Upper lobe of left lung (tissue), 6 donors: ENCODE measurements around the gene NUTM2G. TPM values are rescaled to one million over a fixed set of nuclear protein-coding genes. Genes with fewer than 3 reads are reported as not detected.
"Not testable (repeated sequence)": the region's sequence is repeated elsewhere in the genome, so short reads cannot be mapped to it uniquely, and the experiment has no call there.

Source experiments
- ATAC-seq, 2 donors: fragments of 200-7000 bp; cut with Tn5 transposase; one replicate each; pipeline ENCODE4 v1.9.1; 2022; ENCODE audit warnings: mild to moderate bottlenecking in 2 of 2, moderate library complexity in 2 of 2; ENCODE audit not compliant: low FRiP score in 2 of 2
- DNase-seq, 2 donors: peaks; one replicate each; pipeline ENCODE4 v3.0.0-alpha.2; 2019 to 2020
- H3K27ac ChIP-seq, 4 donors: fragments of 200-600 bp; sonication (generic); one replicate each; pipeline ENCODE4 v1.5.1; 2016 to 2019
- H3K27me3 ChIP-seq, 4 donors: fragments of 200-600 bp; sonication (generic); one replicate each; pipeline ENCODE4 v1.5.1; 2017 to 2019
- H3K36me3 ChIP-seq, 4 donors: fragments of 200-600 bp; sonication (generic); one replicate each; pipeline ENCODE4 v1.5.1; 2016 to 2019
- H3K4me1 ChIP-seq, 4 donors: fragments of 200-600 bp; sonication (generic); one replicate each; pipeline ENCODE4 v1.5.1; 2018 to 2019
- H3K4me3 ChIP-seq, 4 donors: fragments of 200-600 bp; sonication (generic); one replicate each; pipeline ENCODE4 v1.5.1; 2017 to 2019; ENCODE audit warnings: mild to moderate bottlenecking in 2 of 4, moderate library complexity in 1 of 4
- H3K9me3 ChIP-seq, 4 donors: fragments of 200-600 bp; sonication (generic); one replicate each; pipeline ENCODE4 v1.5.1; 2018 to 2019
- EP300 ChIP-seq, 4 donors: sonication (generic); formaldehyde crosslinking; IDR thresholded peaks; one replicate each; pipeline ENCODE4 v1.5.1; 2017; ENCODE audit warnings: antibody characterized with exemption in 4 of 4, control low read depth in 2 of 4
- POLR2A ChIP-seq, 4 donors: fragments of 450-650 bp; IDR thresholded peaks; one replicate each; pipeline ENCODE4 v1.5.1; 2016 to 2017; ENCODE audit warnings: antibody characterized with exemption in 4 of 4, mild to moderate bottlenecking in 2 of 4
- POLR2AphosphoS5 ChIP-seq, 2 donors: sonication (generic); formaldehyde crosslinking; IDR thresholded peaks; one replicate each; pipeline ENCODE4 v1.5.1; 2017; ENCODE audit warnings: antibody characterized with exemption in 2 of 2
- WGBS, 2 donors: methylation state at CpG; one replicate each; pipeline ENCODE4 v1.1.5; 2017 to 2018; 5-methylcytosine and 5-hydroxymethylcytosine counted together
- total RNA-seq, 6 donors: library from RNA; depleted of rRNA in 4 of 6; stranded (reverse); fragments of >200 nt in 4 of 6; gene quantifications; one replicate each; pipeline versions ENCODE4 v1.1.0 to v1.2.1, GENCODE V29; 2016 to 2021
- TF ChIP-seq, protein P1 (sequence below), 6 experiments: fragments of 450-650 bp in 4 of 6; fragments of 200-600 bp in 2 of 6; sonication (generic) in 2 of 6; IDR thresholded peaks; one replicate each; pipeline ENCODE4 v1.5.1; 2016 to 2019; ENCODE audit warnings: antibody characterized with exemption in 6 of 6
- donor health status: DM: no; HTN: no; CAD: no; lungs with moderate emphysema.
- donor health status: DM: no; HTN: yes; CAD: no; lungs with severe emphysema.

Gene NUTM2G, protein sequence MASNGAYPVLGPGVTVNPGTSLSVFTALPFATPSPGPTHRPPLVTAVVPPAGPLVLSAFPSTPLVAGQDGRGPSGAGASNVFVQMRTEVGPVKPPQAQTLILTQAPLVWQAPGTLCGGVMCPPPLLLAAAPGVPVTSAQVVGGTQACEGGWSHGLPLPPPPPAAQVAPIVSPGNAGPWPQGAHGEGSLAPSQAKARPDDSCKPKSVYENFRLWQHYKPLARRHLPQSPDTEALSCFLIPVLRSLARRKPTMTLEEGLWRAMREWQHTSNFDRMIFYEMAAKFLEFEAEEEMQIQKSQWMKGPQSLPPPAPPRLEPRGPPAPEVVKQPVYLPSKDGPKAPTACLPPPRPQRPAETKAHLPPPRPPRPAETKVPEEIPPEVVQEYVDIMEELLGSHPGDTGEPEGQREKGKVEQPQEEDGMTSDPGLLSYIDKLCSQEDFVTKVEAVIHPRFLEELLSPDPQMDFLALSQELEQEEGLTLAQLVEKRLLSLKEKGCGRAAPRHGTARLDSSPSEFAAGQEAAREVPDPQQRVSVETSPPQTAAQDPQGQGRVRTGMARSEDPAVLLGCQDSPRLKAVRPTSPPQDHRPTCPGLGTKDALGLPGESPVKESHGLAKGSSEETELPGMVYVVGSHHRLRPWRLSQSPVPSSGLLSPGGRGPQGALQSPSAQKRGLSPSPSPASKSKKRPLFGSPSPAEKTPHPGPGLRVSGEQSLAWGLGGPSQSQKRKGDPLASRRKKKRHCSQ
- not detected for total RNA-seq

DNA sequence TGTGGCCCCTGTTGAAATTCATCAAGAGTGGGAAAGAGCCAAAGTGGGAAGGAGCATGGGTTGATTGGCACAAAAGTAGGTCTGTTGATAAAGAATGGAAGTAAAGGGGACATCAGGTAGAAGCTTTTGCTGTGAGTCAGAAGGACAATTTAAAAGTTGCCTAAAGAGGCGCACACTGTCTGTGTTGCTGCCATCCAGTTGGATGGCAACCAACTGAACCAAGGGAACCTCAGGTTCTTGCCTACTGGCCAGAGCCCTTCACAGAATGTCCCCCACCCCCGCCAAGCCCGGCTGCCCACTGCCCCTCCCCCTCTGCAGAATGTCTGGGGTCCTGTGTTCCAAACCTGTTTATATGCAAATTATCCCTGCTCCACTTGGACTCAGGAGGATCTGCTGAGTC, at the start of gene NUTM2G:
Gene NUTM2G (plus strand): TSS at position 301 of the 400 bp plus-strand sequence. CDS start 182 bp downstream, outside the sequence.
- no CpG with 5 or more reads among the region's 3 CpGs for WGBS, 2 donors
- ATAC-seq = not testable (repeated sequence)

DNA sequence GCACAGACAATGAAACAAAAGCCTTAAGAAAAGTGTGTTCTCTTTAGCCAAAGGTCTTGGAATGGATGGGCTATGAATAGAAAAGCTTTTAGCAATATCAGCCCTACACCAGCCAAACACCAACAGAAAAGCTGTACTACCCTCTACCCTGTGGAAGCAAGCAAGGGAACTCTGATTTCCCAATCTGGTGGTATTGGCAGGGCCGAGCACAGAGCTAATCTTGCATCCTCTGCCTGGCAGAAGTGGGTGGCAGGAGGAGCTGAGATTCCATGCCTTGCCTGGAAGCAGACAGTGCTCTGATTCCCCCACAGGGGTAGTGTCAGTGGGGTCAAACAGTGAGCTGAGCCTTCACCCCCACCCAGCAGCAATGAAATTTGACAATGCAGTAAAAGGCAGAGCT, 44.7 kb upstream of the NUTM2G start:
- TF ChIP-seq EP300 (IDR thresholded peaks at IDR 0.05) (no peak), POLR2A (IDR thresholded peaks at IDR 0.05) (no peak), POLR2AphosphoS5 (IDR thresholded peaks at IDR 0.05) (no peak)
- TF ChIP-seq, protein P1, sequence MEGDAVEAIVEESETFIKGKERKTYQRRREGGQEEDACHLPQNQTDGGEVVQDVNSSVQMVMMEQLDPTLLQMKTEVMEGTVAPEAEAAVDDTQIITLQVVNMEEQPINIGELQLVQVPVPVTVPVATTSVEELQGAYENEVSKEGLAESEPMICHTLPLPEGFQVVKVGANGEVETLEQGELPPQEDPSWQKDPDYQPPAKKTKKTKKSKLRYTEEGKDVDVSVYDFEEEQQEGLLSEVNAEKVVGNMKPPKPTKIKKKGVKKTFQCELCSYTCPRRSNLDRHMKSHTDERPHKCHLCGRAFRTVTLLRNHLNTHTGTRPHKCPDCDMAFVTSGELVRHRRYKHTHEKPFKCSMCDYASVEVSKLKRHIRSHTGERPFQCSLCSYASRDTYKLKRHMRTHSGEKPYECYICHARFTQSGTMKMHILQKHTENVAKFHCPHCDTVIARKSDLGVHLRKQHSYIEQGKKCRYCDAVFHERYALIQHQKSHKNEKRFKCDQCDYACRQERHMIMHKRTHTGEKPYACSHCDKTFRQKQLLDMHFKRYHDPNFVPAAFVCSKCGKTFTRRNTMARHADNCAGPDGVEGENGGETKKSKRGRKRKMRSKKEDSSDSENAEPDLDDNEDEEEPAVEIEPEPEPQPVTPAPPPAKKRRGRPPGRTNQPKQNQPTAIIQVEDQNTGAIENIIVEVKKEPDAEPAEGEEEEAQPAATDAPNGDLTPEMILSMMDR (IDR thresholded peaks at IDR 0.05) = no peak
- ATAC-seq = no peak
- no peaks in the 10 kb centered on the region for H3K27me3 ChIP-seq
- no peaks in the 10 kb centered on the region for H3K9me3 ChIP-seq
- DNase-seq = no peak
- no peaks in the 10 kb centered on the region for H3K36me3 ChIP-seq
- no peaks in the 10 kb centered on the region for H3K4me1 ChIP-seq
- no peak overlapping the region for H3K4me3 ChIP-seq
- 27 to 40% methylated on average over 1 of the region's 1 CpG for WGBS, 2 donors
- H3K27ac ChIP-seq = no peak overlapping the region

More for the DNA sequence above, at the start of gene NUTM2G:
- H3K27ac ChIP-seq, DNase-seq, H3K9me3 ChIP-seq, H3K36me3 ChIP-seq, H3K27me3 ChIP-seq, H3K4me3 ChIP-seq, H3K4me1 ChIP-seq: not testable (repeated sequence)

DNA sequence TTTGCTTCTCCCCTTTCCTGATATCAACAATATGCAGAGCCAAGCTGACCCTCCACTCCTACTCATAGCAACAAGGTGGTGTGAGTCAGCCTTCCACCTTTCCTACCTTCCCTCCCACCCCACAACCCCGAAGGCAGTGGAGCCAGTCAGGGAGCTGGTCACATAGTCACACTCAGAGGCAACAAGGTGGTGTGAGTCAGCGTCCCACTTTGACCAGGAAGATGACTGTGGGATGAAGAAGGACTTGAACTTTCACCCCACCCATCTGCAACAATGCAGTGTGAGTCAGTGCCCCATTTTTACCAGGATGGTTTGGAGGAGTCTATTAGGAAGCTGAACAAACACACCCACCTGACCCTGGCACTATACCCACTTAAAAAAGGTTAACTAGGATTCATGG, 44.2 kb upstream of the NUTM2G start:
- no peaks in the 10 kb centered on the region for H3K4me1 ChIP-seq
- 63 to 78% methylated on average over 2 of the region's 2 CpGs for WGBS, 2 donors
- H3K9me3 ChIP-seq = no peaks in the 10 kb centered on the region
- no peak overlapping the region for H3K4me3 ChIP-seq
- no peaks in the 10 kb centered on the region for H3K36me3 ChIP-seq
- no peaks in the 10 kb centered on the region for H3K27me3 ChIP-seq
- H3K27ac ChIP-seq = no peak overlapping the region
- DNase-seq (no peak), ATAC-seq (no peak)
- TF ChIP-seq POLR2A (IDR thresholded peaks at IDR 0.05) = no peak
- TF ChIP-seq, protein P1 (IDR thresholded peaks at IDR 0.05) = no peak
- TF ChIP-seq EP300 (IDR thresholded peaks at IDR 0.05) = no peak
- no peak for TF ChIP-seq POLR2AphosphoS5 (IDR thresholded peaks at IDR 0.05)

DNA sequence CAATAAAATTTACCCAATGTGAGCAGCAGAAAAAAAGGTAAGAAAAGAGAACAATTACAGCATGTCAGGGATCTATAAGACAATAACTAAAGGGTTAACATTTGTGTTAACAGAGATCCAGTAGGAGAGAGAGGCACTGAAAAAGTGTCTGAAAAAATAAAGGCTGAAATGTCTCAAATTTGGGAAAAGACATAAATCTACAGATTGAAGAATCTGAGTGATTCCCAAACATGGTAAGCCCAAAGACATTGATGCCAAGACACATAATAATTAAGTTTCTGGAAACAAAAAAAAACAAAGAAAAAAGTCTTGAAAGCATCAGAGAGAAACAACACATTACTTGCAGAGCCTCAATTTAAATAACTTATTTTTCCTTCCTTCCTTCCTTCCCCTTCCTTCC, 43.2 kb upstream of the NUTM2G start:
- Histone ChIP-seq H3K27me3 (no peaks in the 10 kb centered on the region), H3K4me1 (no peaks in the 10 kb centered on the region), H3K4me3 (no peak overlapping the region), H3K36me3 (no peaks in the 10 kb centered on the region), H3K9me3 (no peaks in the 10 kb centered on the region), H3K27ac (no peak overlapping the region)
- DNase-seq (no peak), ATAC-seq (no peak)
- TF ChIP-seq POLR2AphosphoS5 (IDR thresholded peaks at IDR 0.05) = no peak
- no peak for TF ChIP-seq EP300 (IDR thresholded peaks at IDR 0.05)
- no peak for TF ChIP-seq POLR2A (IDR thresholded peaks at IDR 0.05)
- TF ChIP-seq, protein P1 (IDR thresholded peaks at IDR 0.05) = no peak

DNA sequence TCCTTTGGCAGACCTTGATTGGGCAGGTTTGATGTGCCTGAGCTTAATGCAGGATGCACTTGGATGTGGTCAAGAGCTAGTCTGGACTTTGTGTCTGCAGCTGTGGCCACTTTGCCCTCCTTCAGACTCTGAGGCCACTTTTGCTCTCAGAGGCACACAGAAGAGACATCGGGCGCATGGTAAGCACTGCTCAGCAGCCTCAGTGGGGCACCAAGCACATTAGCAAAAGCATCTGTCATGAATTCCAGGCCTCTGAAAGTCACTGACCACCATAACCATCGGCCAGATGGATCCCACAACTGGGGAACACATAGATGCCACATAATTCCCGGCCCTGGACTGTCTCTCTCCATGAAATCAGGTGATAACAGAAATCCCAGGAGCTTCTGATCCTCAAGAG, 40.1 kb upstream of the NUTM2G start:
- WGBS, 2 donors = 94 to 97% methylated on average over 2 to 4 of the region's 4 CpGs
- ATAC-seq (no peak), DNase-seq (no peak)
- H3K9me3 ChIP-seq = no peaks in the 10 kb centered on the region
- peaks cover 0 to 8% (median 0%) of the 10 kb centered on the region in 4 donors for H3K36me3 ChIP-seq
- no peaks in the 10 kb centered on the region for H3K27me3 ChIP-seq
- TF ChIP-seq POLR2AphosphoS5 (IDR thresholded peaks at IDR 0.05) (no peak), POLR2A (IDR thresholded peaks at IDR 0.05) (no peak), EP300 (IDR thresholded peaks at IDR 0.05) (no peak)
- TF ChIP-seq, protein P1 (IDR thresholded peaks at IDR 0.05) = no peak
- no peak overlapping the region for H3K27ac ChIP-seq
- no peak overlapping the region for H3K4me3 ChIP-seq
- no peaks in the 10 kb centered on the region for H3K4me1 ChIP-seq
